H1 (cell line): ENCODE data around the gene TOM1L2. TPM values are rescaled to one million over a fixed set of nuclear protein-coding genes. Genes with fewer than 3 reads are reported as not detected.

Experiments used
- CTCF ChIA-PET: fragments of 300-600 bp; sonication (Branson Sonifier 250); formaldehyde crosslinking; loops from one replicate; lab custom pipeline; 2021; ENCODE audit not compliant: partially characterized antibody; lab: Charles Lee
- POLR2A ChIA-PET: fragments of 300-600 bp; sonication (Branson Sonifier 250); formaldehyde crosslinking; loops from one replicate; lab custom pipeline; 2021; ENCODE audit warnings: inconsistent platforms; ENCODE audit not compliant: partially characterized antibody; lab: Charles Lee
- DNase-seq, 2 experiments: peaks; one replicate each; pipeline versions ENCODE4 v3.0.0 to v3.0.0-alpha.2; 2010 to 2022; ENCODE audit warnings: low spot score in 2 of 2, low read depth in 1 of 2, mixed read lengths in 1 of 2
- FAIRE-seq: peaks from 2 replicates; lab custom pipeline; 2011; peaks lifted over from hg19 to GRCh38; lab: Jason Lieb, UNC
- H2AFZ ChIP-seq: 2 replicates; pipeline ENCODE4 v1.8.1; 2012; ENCODE audit warnings: low read length, inconsistent platforms
- H2AK5ac ChIP-seq: 2 replicates; pipeline ENCODE4 v1.6.1; 2013; ENCODE audit warnings: low read depth, low read length
- H2BK120ac ChIP-seq: replicated peaks from 2 replicates; pipeline ENCODE3; 2013; ENCODE audit warnings: low read depth, low read length, inconsistent platforms
- H2BK12ac ChIP-seq: 2 replicates; pipeline ENCODE4 v1.6.1; 2013; ENCODE audit warnings: low read depth, low read length
- H2BK15ac ChIP-seq: 2 replicates; pipeline ENCODE4 v1.6.1; 2013; ENCODE audit warnings: low read length
- H2BK20ac ChIP-seq: 2 replicates; pipeline ENCODE4 v1.6.1; 2013; ENCODE audit warnings: low read length
- H2BK5ac ChIP-seq: 2 replicates; pipeline ENCODE4 v1.6.1; 2013; ENCODE audit warnings: low read depth, low read length
- H3K14ac ChIP-seq: 2 replicates; pipeline ENCODE4 v1.6.1; 2013; ENCODE audit warnings: inconsistent platforms; ENCODE audit not compliant: insufficient read length
- H3K18ac ChIP-seq: 2 replicates; pipeline ENCODE4 v1.6.1; 2013; ENCODE audit warnings: low read length; ENCODE audit errors: extremely low read depth
- H3K23ac ChIP-seq: 2 replicates; pipeline ENCODE4 v1.6.1; 2013; ENCODE audit warnings: inconsistent platforms; ENCODE audit not compliant: insufficient read length
- H3K23me2 ChIP-seq: 2 replicates; pipeline ENCODE4 v1.6.1; 2013; ENCODE audit warnings: low read depth, low read length
- H3K27ac ChIP-seq: 2 replicates; pipeline ENCODE4 v1.6.1; 2011; ENCODE audit warnings: low read depth, low read length, inconsistent platforms
- H3K27me3 ChIP-seq, 4 experiments: replicated peaks in 1 of 4; 1 replicate in 1 of 4; 2 replicates in 3 of 4; pipeline versions ENCODE4 v1.6.1 to v1.8.1; 2011 to 2013; ENCODE audit warnings: low read length in 3 of 4, mild to moderate bottlenecking in 3 of 4, inconsistent platforms in 2 of 4, mixed read lengths in 2 of 4, moderate library complexity in 1 of 4; ENCODE audit not compliant: control insufficient read depth in 3 of 4, insufficient read depth in 3 of 4; ENCODE audit errors: extremely low read depth in 1 of 4
- H3K36me3 ChIP-seq, 4 experiments: 2 replicates each; pipeline versions ENCODE4 v1.6.1 to v1.8.1; 2011 to 2013; ENCODE audit warnings: mild to moderate bottlenecking in 4 of 4, low read length in 3 of 4, moderate library complexity in 2 of 4, control low read depth in 1 of 4, inconsistent platforms in 1 of 4; ENCODE audit not compliant: insufficient read depth in 4 of 4, control insufficient read depth in 2 of 4
- H3K4ac ChIP-seq: replicated peaks from 2 replicates; pipeline ENCODE3; 2013; ENCODE audit warnings: low read length, low read depth, mixed read lengths, inconsistent platforms; ENCODE audit not compliant: insufficient read length
- H3K4me1 ChIP-seq, 4 experiments: replicated peaks in 1 of 4; 1 replicate in 1 of 4; 2 replicates in 3 of 4; pipeline versions ENCODE4 v1.6.1 to v1.8.1; 2011 to 2013; ENCODE audit warnings: low read length in 3 of 4, inconsistent platforms in 2 of 4, mixed read lengths in 1 of 4; ENCODE audit not compliant: insufficient read depth in 4 of 4, control insufficient read depth in 3 of 4
- H3K4me2 ChIP-seq, 2 experiments: 2 replicates each; pipeline versions ENCODE4 v1.6.1 to v1.8.1; 2011 to 2013; ENCODE audit warnings: low read depth in 2 of 2, low read length in 2 of 2, control low read depth in 1 of 2, inconsistent platforms in 1 of 2, mild to moderate bottlenecking in 1 of 2; ENCODE audit not compliant: insufficient read depth in 1 of 2
- H3K4me3 ChIP-seq, 4 experiments: fragments of 200-600, 300-600 bp in 1 of 4; sonication (generic), shearing (Covaris generic), sonication (Bioruptor Twin) in 1 of 4; 2 replicates each; pipeline versions ENCODE4 v1.5.1 to v1.8.1; 2011 to 2016; ENCODE audit warnings: low read length in 4 of 4, low read depth in 3 of 4, control low read depth in 2 of 4, inconsistent platforms in 2 of 4, mild to moderate bottlenecking in 2 of 4, mixed read lengths in 1 of 4, moderate library complexity in 1 of 4; ENCODE audit not compliant: insufficient read depth in 2 of 4; ENCODE audit errors: extremely low read depth in 1 of 4
- H3K56ac ChIP-seq: replicated peaks from 2 replicates; pipeline ENCODE3; 2013; ENCODE audit warnings: low read depth, mild to moderate bottlenecking, mixed read lengths, low read length, inconsistent platforms; ENCODE audit not compliant: insufficient read length
- H3K79me1 ChIP-seq: 2 replicates; pipeline ENCODE4 v1.6.1; 2013; ENCODE audit warnings: low read depth, low read length, control low read depth
- H3K79me2 ChIP-seq, 2 experiments: 2 replicates each; pipeline versions ENCODE4 v1.6.1 to v1.8.1; 2012 to 2013; ENCODE audit warnings: low read length in 2 of 2, mild to moderate bottlenecking in 2 of 2, inconsistent platforms in 1 of 2; ENCODE audit not compliant: insufficient read depth in 2 of 2, control insufficient read depth in 1 of 2
- H3K9ac ChIP-seq, 4 experiments: replicated peaks in 1 of 4; 1 replicate in 1 of 4; 2 replicates in 3 of 4; pipeline versions ENCODE4 v1.6.1 to v1.8.1; 2011 to 2013; ENCODE audit warnings: low read depth in 3 of 4, low read length in 3 of 4, control low read depth in 2 of 4, mild to moderate bottlenecking in 2 of 4, moderate library complexity in 2 of 4, inconsistent platforms in 1 of 4; ENCODE audit errors: extremely low read depth in 1 of 4
- H3K9me3 ChIP-seq, 2 experiments: 2 replicates each; pipeline versions ENCODE4 v1.6.1 to v1.8.1; 2012 to 2013; ENCODE audit warnings: mild to moderate bottlenecking in 2 of 2, moderate library complexity in 2 of 2, control low read depth in 1 of 2, inconsistent platforms in 1 of 2, low read depth in 1 of 2, low read length in 1 of 2, mixed read lengths in 1 of 2; ENCODE audit not compliant: insufficient read depth in 2 of 2
- H4K20me1 ChIP-seq, 2 experiments: replicated peaks in 1 of 2; 2 replicates each; pipeline versions ENCODE3 to v1.8.1; 2011 to 2013; ENCODE audit warnings: inconsistent platforms in 2 of 2, low read length in 2 of 2, mild to moderate bottlenecking in 1 of 2; ENCODE audit not compliant: insufficient read depth in 2 of 2, control insufficient read depth in 1 of 2
- H4K5ac ChIP-seq: 2 replicates; pipeline ENCODE4 v1.6.1; 2013; ENCODE audit warnings: low read length, low read depth, mixed read lengths, inconsistent platforms; ENCODE audit not compliant: insufficient read length
- H4K8ac ChIP-seq: 2 replicates; pipeline ENCODE4 v1.8.0; 2013; ENCODE audit warnings: mild to moderate bottlenecking, moderate library complexity, low read length, inconsistent platforms; ENCODE audit not compliant: insufficient read depth; ENCODE audit errors: extremely low read depth
- H4K91ac ChIP-seq: replicated peaks from 2 replicates; pipeline ENCODE3; 2013; ENCODE audit warnings: low read length, mixed read lengths, inconsistent platforms; ENCODE audit not compliant: insufficient read length
- ATF3 ChIP-seq: IDR thresholded peaks from 2 replicates; pipeline ENCODE4 v1.6.1; 2011; ENCODE audit warnings: low read depth, mild to moderate bottlenecking, low read length; ENCODE audit not compliant: insufficient read depth
- BCL11A ChIP-seq, 2 experiments: IDR thresholded peaks; one replicate each; pipeline ENCODE4 v1.6.1; 2011; ENCODE audit warnings: low read depth in 2 of 2, low read length in 2 of 2, mild to moderate bottlenecking in 2 of 2
- BRCA1 ChIP-seq: IDR thresholded peaks from 2 replicates; pipeline ENCODE4 v1.6.1; 2012; ENCODE audit warnings: low read depth, low read length, improper control_type of control experiment
- CHD2 ChIP-seq: IDR thresholded peaks from 2 replicates; pipeline ENCODE4 v1.6.1; 2012; ENCODE audit warnings: low read length, improper control_type of control experiment
- EGR1 ChIP-seq: IDR thresholded peaks from 2 replicates; pipeline ENCODE4 v1.6.1; 2011; ENCODE audit warnings: low read depth, low read length, borderline replicate concordance
- MAFK ChIP-seq: IDR thresholded peaks from 2 replicates; pipeline ENCODE4 v1.6.1; 2012; ENCODE audit warnings: low read depth, mild to moderate bottlenecking, improper control_type of control experiment, low read length
- MAX ChIP-seq: IDR thresholded peaks from 2 replicates; pipeline ENCODE4 v1.6.1; 2012; ENCODE audit warnings: inconsistent platforms
- RBBP5 ChIP-seq: IDR thresholded peaks from 2 replicates; pipeline ENCODE4 v1.7.1; 2012; ENCODE audit warnings: low read depth, mild to moderate bottlenecking, inconsistent platforms, low read length, moderate library complexity, borderline replicate concordance
- RNF2 ChIP-seq: fragments of 200-900, 300-1000 bp; sonication (generic); IDR thresholded peaks from 2 replicates; pipeline ENCODE4 v1.7.1; 2016; ENCODE audit warnings: borderline replicate concordance, low read depth, mild to moderate bottlenecking, antibody characterized with exemption, low read length; ENCODE audit not compliant: poor library complexity, severe bottlenecking; ENCODE audit errors: missing control alignments
- SIRT6 ChIP-seq: IDR thresholded peaks from one replicate; pipeline ENCODE4 v1.7.1; 2012; ENCODE audit warnings: low read length, inconsistent platforms
- SUZ12 ChIP-seq: fragments of 200-600 bp; sonication (generic); IDR thresholded peaks from 2 replicates; pipeline ENCODE4 v1.6.1; 2012; ENCODE audit warnings: mild to moderate bottlenecking, inconsistent platforms, low read length, moderate library complexity, mixed read lengths
- TAF1 ChIP-seq: IDR thresholded peaks from 2 replicates; pipeline ENCODE4 v1.6.1; 2011; ENCODE audit warnings: mild to moderate bottlenecking, low read depth, low read length
- TAF7 ChIP-seq: optimal IDR thresholded peaks from 2 replicates; pipeline ENCODE3; 2011; ENCODE audit warnings: low read depth, mild to moderate bottlenecking, inconsistent platforms, low read length, moderate library complexity, borderline replicate concordance
- TEAD4 ChIP-seq: IDR thresholded peaks from 2 replicates; pipeline ENCODE4 v1.6.1; 2012; ENCODE audit warnings: low read depth, low read length, inconsistent platforms, mixed read lengths
- WGBS, 2 experiments: shearing (Covaris generic) in 1 of 2; methylation state at CpG; one replicate each; pipeline versions ENCODE4 v1.1.6 to v1.1.7; 2013 to 2015; ENCODE audit warnings: low lambda C conversion rate in 2 of 2, mixed read lengths in 2 of 2, inconsistent platforms in 1 of 2, low coverage in 1 of 2, missing lambda C conversion rate in 1 of 2; ENCODE audit not compliant: insufficient replicate concordance in 2 of 2, insufficient coverage in 1 of 2, insufficient read length in 1 of 2; ENCODE audit errors: extremely low coverage in 1 of 2, missing lambda C conversion rate in 1 of 2; 5-methylcytosine and 5-hydroxymethylcytosine counted together
- polyA plus RNA-seq, 7 experiments: library from polyadenylated mRNA; depleted of rRNA in 3 of 7; stranded (reverse) in 5 of 7; unstranded in 2 of 7; fragments of >200 nt in 5 of 7; fragments of 200-250 nt in 2 of 7; gene quantifications; 1 replicate in 5 of 7; 2 replicates in 1 of 7; 4 replicates in 1 of 7; pipeline versions ENCODE4 v1.2.1 to v1.2.3, GENCODE V29; 2011 to 2013; ENCODE audit warnings: missing spikeins in 2 of 7, mixed read lengths in 2 of 7
- total RNA-seq: library from RNA; stranded (reverse); fragmentation: NEBNext Ultra II Directional; extraction: Animal tissue kit (Norgen Biotek cat#: 25700); gene quantifications from 2 replicates; pipeline ENCODE4 v1.2.1, GENCODE V29; 2021

TOM1L2 gene
- total and polyA plus RNA-seq, 2 of the 8 experiments (the other 6 are each of a cell fraction or from before 2014, with no cell fraction given), result 2.0 to 3.4 TPM

GRCh38 chr17:17910060-17910459 lies 62.1 kb downstream of the TOM1L2 start:
- Histone ChIP-seq H2BK12ac (no peak overlapping the region), H4K20me1 (no peaks in the 10 kb centered on the region), H3K9ac (no peak overlapping the region), H3K14ac (peak overlapping the region; percentile 66), H3K27me3 (no peaks in the 10 kb centered on the region), H3K18ac (no peak overlapping the region), H3K4me1 (peaks cover 0 to 6% (median 2%) of the 10 kb centered on the region in 4 experiments; a peak in 4 of 7 replicates), H3K4me2 (no peak overlapping the region), H3K4ac (no peak overlapping the region), H2BK20ac (no peak overlapping the region), H3K56ac (no peak overlapping the region), H3K27ac (no peak overlapping the region), H2BK15ac (no peak overlapping the region), H3K36me3 (no peaks in the 10 kb centered on the region), H3K9me3 (peaks cover 0 to 4% of the 10 kb centered on the region in 2 experiments; a peak in 1 of 4 replicates), H2BK120ac (no peak overlapping the region), H3K79me2 (no peaks in the 10 kb centered on the region), H2AK5ac (no peak overlapping the region), H4K5ac (no peak overlapping the region), H3K4me3 (no peak overlapping the region), H4K8ac (no peak overlapping the region), H4K91ac (no peak overlapping the region), H3K23ac (no peak overlapping the region), H2AFZ (no peak overlapping the region), H3K79me1 (no peaks in the 10 kb centered on the region), H3K23me2 (no peaks in the 10 kb centered on the region), H2BK5ac (no peak overlapping the region)
- DNase-seq (no peak), FAIRE-seq (no peak)
- no peak for TF ChIP-seq TAF7
- no peak for TF ChIP-seq CHD2
- no peak for TF ChIP-seq ATF3
- no peak for TF ChIP-seq MAX
- no peak for TF ChIP-seq TEAD4
- TF ChIP-seq RBBP5, result no peak
- no peak for TF ChIP-seq BRCA1
- TF ChIP-seq TAF1, result no peak
- no peak for TF ChIP-seq SUZ12
- no peak for TF ChIP-seq EGR1
- TF ChIP-seq SIRT6, result no peak
- no peak for TF ChIP-seq BCL11A (IDR thresholded peaks at IDR 0.05; ENCODE audit: low read depth in 2 of 2, low read length in 2 of 2)
- no peak for TF ChIP-seq RNF2
- TF ChIP-seq MAFK, result no peak
- CTCF ChIA-PET, result interaction anchor here (0.6 kb wide), 1 partner anchor 301 kb away, joined by 3 read pairs; no protein-coding TSS in a partner anchor
- POLR2A ChIA-PET, result interaction anchor here (0.7 to 2.1 kb wide), 2 partner anchors 11 to 19 kb away, joined by 3 to 5 read pairs; no protein-coding TSS in a partner anchor
- WGBS, 2 experiments, result 85% methylated on average over 4 of the region's 4 CpGs; no CpG with 5 or more reads in 1 of the 2 experiments
